22Rv1 (cell line): ENCODE data around the gene MLLT3.

ENCODE experiments used
- CTCF ChIP-seq: fragments of 450-650 bp; IDR thresholded peaks from 2 replicates; pipeline ENCODE4 v1.5.1; 2017; ENCODE audit warnings: mild to moderate bottlenecking
- ZFX ChIP-seq: fragments of 450-650 bp; IDR thresholded peaks from 2 replicates; pipeline ENCODE4 v1.6.1; 2017; ENCODE audit warnings: antibody characterized with exemption, borderline replicate concordance

GRCh38 chr9:20314981-20315380 lies 307.3 kb downstream of the MLLT3 start:
- TF ChIP-seq CTCF (no peak), ZFX (no peak)
